Lower leg skin (tissue), 3 donors: ENCODE results near the gene TWIST2.

Experiments used
- CTCF ChIP-seq, 3 donors: fragments of 450-650 bp; IDR thresholded peaks; one replicate each; pipeline ENCODE4 v1.5.1; 2016; ENCODE audit warnings: antibody characterized with exemption in 3 of 3, mild to moderate bottlenecking in 3 of 3, moderate library complexity in 2 of 3
- POLR2A ChIP-seq, 2 donors: fragments of 450-650 bp; IDR thresholded peaks; one replicate each; pipeline ENCODE4 v1.6.1; 2016 to 2017; ENCODE audit warnings: antibody characterized with exemption in 2 of 2, mild to moderate bottlenecking in 1 of 2, moderate library complexity in 1 of 2

GRCh38 chr2:238895361-238895882 lies 47.5 kb downstream of the TWIST2 start:
- TF ChIP-seq CTCF (IDR thresholded peaks at IDR 0.05) (no peak), POLR2A (IDR thresholded peaks at IDR 0.05) (no peak)
